Liver (tissue), 9 donors: Measurements from ENCODE around the gene PTP4A1. TPM values are rescaled to one million over a fixed set of nuclear protein-coding genes. Genes with fewer than 3 reads are reported as not detected.

Source experiments
- DNase-seq: peaks from one replicate; pipeline ENCODE4 v3.0.0-alpha.2; 2017; ENCODE audit warnings: low spot score
- H3K27ac ChIP-seq, 2 donors: one replicate each; pipeline ENCODE4 v1.7.0; 2013; ENCODE audit warnings: inconsistent platforms in 2 of 2, low read length in 2 of 2, control low read depth in 1 of 2, low read depth in 1 of 2, mild to moderate bottlenecking in 1 of 2
- H3K27me3 ChIP-seq, 4 donors: one replicate each; pipeline versions ENCODE4 v1.6.1 to v1.7.0; 2013; ENCODE audit warnings: low read length in 3 of 4, inconsistent platforms in 1 of 4, mild to moderate bottlenecking in 1 of 4, moderate library complexity in 1 of 4; ENCODE audit not compliant: control insufficient read depth in 4 of 4, insufficient read depth in 4 of 4
- H3K36me3 ChIP-seq, 4 donors: one replicate each; pipeline versions ENCODE4 v1.6.1 to v1.7.0; 2013; ENCODE audit warnings: low read length in 3 of 4, mild to moderate bottlenecking in 3 of 4, low read depth in 1 of 4, moderate library complexity in 1 of 4; ENCODE audit not compliant: control insufficient read depth in 4 of 4, insufficient read depth in 3 of 4
- H3K4me1 ChIP-seq, 4 donors: one replicate each; pipeline versions ENCODE4 v1.6.1 to v1.7.0; 2013; ENCODE audit warnings: low read length in 3 of 4, mild to moderate bottlenecking in 3 of 4, moderate library complexity in 1 of 4; ENCODE audit not compliant: control insufficient read depth in 4 of 4, insufficient read depth in 4 of 4
- H3K4me3 ChIP-seq, 3 donors: one replicate each; pipeline versions ENCODE4 v1.6.1 to v1.7.0; 2013; ENCODE audit warnings: low read length in 3 of 3, control low read depth in 1 of 3, low read depth in 1 of 3, mild to moderate bottlenecking in 1 of 3
- H3K9ac ChIP-seq, 2 donors: one replicate each; pipeline ENCODE4 v1.7.0; 2013; ENCODE audit warnings: low read length in 2 of 2, mild to moderate bottlenecking in 2 of 2, moderate library complexity in 2 of 2, control low read depth in 1 of 2, low read depth in 1 of 2
- H3K9me3 ChIP-seq, 4 donors: one replicate each; pipeline versions ENCODE4 v1.6.1 to v1.7.0; 2013; ENCODE audit warnings: low read length in 3 of 4; ENCODE audit not compliant: control insufficient read depth in 4 of 4
- EGR1 ChIP-seq, 2 donors: IDR thresholded peaks; 2 replicates each; pipeline ENCODE4 v1.6.1; 2016 to 2018; ENCODE audit warnings: antibody characterized with exemption in 2 of 2, low read depth in 2 of 2
- FOXA1 ChIP-seq: IDR thresholded peaks from 2 replicates; pipeline ENCODE4 v1.6.1; 2016; ENCODE audit warnings: antibody characterized with exemption
- GABPA ChIP-seq, 2 donors: IDR thresholded peaks in 1 of 2; conservative IDR thresholded peaks in 1 of 2; 2 replicates each; pipeline ENCODE4 v1.6.1; 2016; ENCODE audit warnings: antibody characterized with exemption in 2 of 2, mild to moderate bottlenecking in 1 of 2, moderate library complexity in 1 of 2
- HNF4A ChIP-seq, 2 donors: conservative IDR thresholded peaks; 2 replicates each; pipeline ENCODE4 v1.6.1; 2016; ENCODE audit warnings: antibody characterized with exemption in 2 of 2, mild to moderate bottlenecking in 2 of 2
- HNF4G ChIP-seq: IDR thresholded peaks from 2 replicates; pipeline ENCODE4 v1.6.1; 2016; ENCODE audit warnings: antibody characterized with exemption
- NR2F2 ChIP-seq: IDR thresholded peaks from 2 replicates; pipeline ENCODE4 v1.6.1; 2016; ENCODE audit warnings: antibody characterized with exemption
- RAD21 ChIP-seq, 2 donors: IDR thresholded peaks; 2 replicates each; pipeline ENCODE4 v1.6.1; 2016; ENCODE audit warnings: antibody characterized with exemption in 2 of 2, mild to moderate bottlenecking in 2 of 2
- RXRA ChIP-seq, 2 donors: IDR thresholded peaks; 2 replicates each; pipeline ENCODE4 v1.6.1; 2017 to 2018; ENCODE audit warnings: antibody characterized with exemption in 2 of 2, mild to moderate bottlenecking in 1 of 2
- YY1 ChIP-seq: IDR thresholded peaks from 2 replicates; pipeline ENCODE4 v1.6.1; 2016; ENCODE audit warnings: antibody characterized with exemption, mild to moderate bottlenecking
- WGBS: extraction: QIAGEN DNeasy Blood & Tissue Kit; methylation state at CpG from one replicate; pipeline ENCODE4 v1.1.7; 2013; 5-methylcytosine and 5-hydroxymethylcytosine counted together
- polyA plus RNA-seq, 2 donors: library from polyadenylated mRNA; stranded (reverse) in 1 of 2; unstranded in 1 of 2; fragments of 200-250 nt in 1 of 2; fragments of >200 nt in 1 of 2; fragmentation: Nextera tagmentation in 1 of 2; extraction: Ambion mirVana in 1 of 2; gene quantifications; one replicate each; pipeline versions ENCODE4 v1.2.1 to v1.2.3, GENCODE V29; 2013 to 2015
- total RNA-seq, 2 donors: library from RNA; depleted of rRNA; stranded (reverse); fragments of >200 nt; gene quantifications; one replicate each; pipeline ENCODE4 v1.2.3, GENCODE V29; 2014
- TF ChIP-seq, protein P1 (sequence below): IDR thresholded peaks from 2 replicates; pipeline ENCODE4 v1.6.1; 2016; ENCODE audit warnings: antibody characterized with exemption
- TF ChIP-seq, protein P2 (sequence below): IDR thresholded peaks from 2 replicates; pipeline ENCODE4 v1.6.1; 2016; ENCODE audit warnings: antibody characterized with exemption
- TF ChIP-seq, protein P3 (sequence below): IDR thresholded peaks from 2 replicates; pipeline ENCODE4 v1.6.1; 2016; ENCODE audit warnings: antibody characterized with exemption
- TF ChIP-seq, protein P4 (sequence below): fragments of 150-350 bp; IDR thresholded peaks from 2 replicates; pipeline ENCODE4 v1.5.1; 2017; ENCODE audit warnings: improper control_type of control experiment, low read depth, low read length; ENCODE audit not compliant: missing input control
- TF ChIP-seq, protein P5 (sequence below): IDR thresholded peaks from 2 replicates; pipeline ENCODE4 v1.6.1; 2016; ENCODE audit warnings: antibody characterized with exemption, mild to moderate bottlenecking
- donor health status: healthy.
- donor health status: healthy.
- donor health status: healthy.
- donor health status: healthy.
- donor health status: healthy.

PTP4A1 gene
- total and polyA plus RNA-seq, 4 donors, result 34.3 to 237 (median 152) TPM

DNA sequence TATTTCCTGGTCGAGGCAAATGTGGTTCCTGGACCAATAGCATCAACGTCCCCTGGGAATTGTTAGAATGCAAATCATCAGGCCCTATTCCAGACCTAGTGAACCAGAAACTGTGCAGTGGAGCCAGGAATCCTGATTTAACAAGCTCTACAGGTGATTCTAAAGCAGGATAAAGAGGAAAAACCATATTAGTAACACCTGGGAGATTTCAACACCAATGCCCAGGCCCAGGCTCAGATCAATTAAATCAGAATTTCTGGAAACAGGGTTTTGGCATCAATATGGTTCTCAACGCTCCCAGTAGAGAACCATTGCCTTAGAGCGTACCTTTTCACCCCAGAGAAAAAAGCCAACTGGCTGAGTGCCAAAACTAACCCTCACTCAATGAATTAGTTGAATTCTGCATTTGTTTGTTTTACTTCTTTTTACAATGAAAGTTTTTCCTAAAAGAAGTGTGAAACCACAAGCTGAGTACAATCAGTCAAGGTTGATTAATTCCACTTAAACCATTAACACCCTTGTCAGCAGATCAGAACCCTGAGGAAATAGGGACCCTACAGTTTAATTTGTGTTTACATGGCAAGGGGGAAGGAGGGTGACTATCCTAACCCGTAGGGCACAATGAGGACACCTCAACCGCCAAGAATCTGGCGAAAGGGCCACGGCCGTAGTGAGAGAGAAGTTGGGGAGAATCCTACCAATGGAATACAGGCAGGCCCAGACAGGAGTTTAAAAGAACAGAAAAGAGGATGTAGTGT lies 34.9 kb upstream of the PTP4A1 start:
- Histone ChIP-seq H3K9me3 (no peaks in the 10 kb centered on the region), H3K27ac (peak overlapping the region; percentile 44 to 58), H3K27me3 (no peaks in the 10 kb centered on the region), H3K36me3 (peaks cover 0 to 6% (median 0%) of the 10 kb centered on the region in 4 donors), H3K4me3 (no peak overlapping the region), H3K4me1 (peaks cover 7 to 24% (median 12%) of the 10 kb centered on the region in 4 donors), H3K9ac (no peak overlapping the region)
- WGBS, result 46% methylated on average over 9 of the region's 9 CpGs
- TF ChIP-seq, protein P1, sequence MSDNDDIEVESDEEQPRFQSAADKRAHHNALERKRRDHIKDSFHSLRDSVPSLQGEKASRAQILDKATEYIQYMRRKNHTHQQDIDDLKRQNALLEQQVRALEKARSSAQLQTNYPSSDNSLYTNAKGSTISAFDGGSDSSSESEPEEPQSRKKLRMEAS, result peak; percentile 9
- TF ChIP-seq GABPA (IDR thresholded peaks at IDR 0.05 in 1 of 2, conservative IDR thresholded peaks at IDR 0.05 in 1 of 2) (no peak), HNF4A (conservative IDR thresholded peaks at IDR 0.05) (peak in 1 of 2 donors; percentile 32), NR2F2 (no peak), RXRA (IDR thresholded peaks at IDR 0.05) (peak in 1 of 2 donors; percentile 15)
- DNase-seq, result no peak

DNA sequence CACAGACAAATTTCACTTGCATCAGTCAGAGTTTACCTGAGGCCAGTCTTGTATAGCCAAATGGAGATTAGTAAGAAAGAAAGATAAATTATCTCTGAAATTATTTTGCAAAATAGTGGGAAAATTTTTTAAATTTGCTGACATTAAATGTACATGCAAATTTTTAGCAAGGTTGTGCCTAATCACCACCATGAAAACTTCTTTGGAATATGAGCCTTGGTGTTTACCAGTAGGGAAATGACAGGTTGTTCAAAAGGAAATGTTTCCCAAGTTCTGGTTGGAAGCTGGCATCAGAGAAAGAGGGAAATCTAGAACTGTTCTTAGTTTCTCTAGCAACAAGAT lies 34.4 kb upstream of the PTP4A1 start:
- TF ChIP-seq, protein P1, result no peak
- no peak for TF ChIP-seq RAD21 (IDR thresholded peaks at IDR 0.05)
- TF ChIP-seq EGR1 (IDR thresholded peaks at IDR 0.05; ENCODE audit: low read depth in 2 of 2), result no peak
- TF ChIP-seq, protein P2, sequence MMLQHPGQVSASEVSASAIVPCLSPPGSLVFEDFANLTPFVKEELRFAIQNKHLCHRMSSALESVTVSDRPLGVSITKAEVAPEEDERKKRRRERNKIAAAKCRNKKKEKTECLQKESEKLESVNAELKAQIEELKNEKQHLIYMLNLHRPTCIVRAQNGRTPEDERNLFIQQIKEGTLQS, result no peak
- TF ChIP-seq, protein P3, sequence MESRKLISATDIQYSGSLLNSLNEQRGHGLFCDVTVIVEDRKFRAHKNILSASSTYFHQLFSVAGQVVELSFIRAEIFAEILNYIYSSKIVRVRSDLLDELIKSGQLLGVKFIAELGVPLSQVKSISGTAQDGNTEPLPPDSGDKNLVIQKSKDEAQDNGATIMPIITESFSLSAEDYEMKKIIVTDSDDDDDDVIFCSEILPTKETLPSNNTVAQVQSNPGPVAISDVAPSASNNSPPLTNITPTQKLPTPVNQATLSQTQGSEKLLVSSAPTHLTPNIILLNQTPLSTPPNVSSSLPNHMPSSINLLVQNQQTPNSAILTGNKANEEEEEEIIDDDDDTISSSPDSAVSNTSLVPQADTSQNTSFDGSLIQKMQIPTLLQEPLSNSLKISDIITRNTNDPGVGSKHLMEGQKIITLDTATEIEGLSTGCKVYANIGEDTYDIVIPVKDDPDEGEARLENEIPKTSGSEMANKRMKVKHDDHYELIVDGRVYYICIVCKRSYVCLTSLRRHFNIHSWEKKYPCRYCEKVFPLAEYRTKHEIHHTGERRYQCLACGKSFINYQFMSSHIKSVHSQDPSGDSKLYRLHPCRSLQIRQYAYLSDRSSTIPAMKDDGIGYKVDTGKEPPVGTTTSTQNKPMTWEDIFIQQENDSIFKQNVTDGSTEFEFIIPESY, result no peak
- TF ChIP-seq FOXA1, result no peak
- no peak for TF ChIP-seq GABPA (IDR thresholded peaks at IDR 0.05 in 1 of 2, conservative IDR thresholded peaks at IDR 0.05 in 1 of 2)
- no peak for TF ChIP-seq RXRA (IDR thresholded peaks at IDR 0.05)
- TF ChIP-seq NR2F2, result no peak
- TF ChIP-seq HNF4G, result no peak
- TF ChIP-seq, protein P4, sequence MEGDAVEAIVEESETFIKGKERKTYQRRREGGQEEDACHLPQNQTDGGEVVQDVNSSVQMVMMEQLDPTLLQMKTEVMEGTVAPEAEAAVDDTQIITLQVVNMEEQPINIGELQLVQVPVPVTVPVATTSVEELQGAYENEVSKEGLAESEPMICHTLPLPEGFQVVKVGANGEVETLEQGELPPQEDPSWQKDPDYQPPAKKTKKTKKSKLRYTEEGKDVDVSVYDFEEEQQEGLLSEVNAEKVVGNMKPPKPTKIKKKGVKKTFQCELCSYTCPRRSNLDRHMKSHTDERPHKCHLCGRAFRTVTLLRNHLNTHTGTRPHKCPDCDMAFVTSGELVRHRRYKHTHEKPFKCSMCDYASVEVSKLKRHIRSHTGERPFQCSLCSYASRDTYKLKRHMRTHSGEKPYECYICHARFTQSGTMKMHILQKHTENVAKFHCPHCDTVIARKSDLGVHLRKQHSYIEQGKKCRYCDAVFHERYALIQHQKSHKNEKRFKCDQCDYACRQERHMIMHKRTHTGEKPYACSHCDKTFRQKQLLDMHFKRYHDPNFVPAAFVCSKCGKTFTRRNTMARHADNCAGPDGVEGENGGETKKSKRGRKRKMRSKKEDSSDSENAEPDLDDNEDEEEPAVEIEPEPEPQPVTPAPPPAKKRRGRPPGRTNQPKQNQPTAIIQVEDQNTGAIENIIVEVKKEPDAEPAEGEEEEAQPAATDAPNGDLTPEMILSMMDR, result no peak
- no peak for TF ChIP-seq YY1
- TF ChIP-seq, protein P5, sequence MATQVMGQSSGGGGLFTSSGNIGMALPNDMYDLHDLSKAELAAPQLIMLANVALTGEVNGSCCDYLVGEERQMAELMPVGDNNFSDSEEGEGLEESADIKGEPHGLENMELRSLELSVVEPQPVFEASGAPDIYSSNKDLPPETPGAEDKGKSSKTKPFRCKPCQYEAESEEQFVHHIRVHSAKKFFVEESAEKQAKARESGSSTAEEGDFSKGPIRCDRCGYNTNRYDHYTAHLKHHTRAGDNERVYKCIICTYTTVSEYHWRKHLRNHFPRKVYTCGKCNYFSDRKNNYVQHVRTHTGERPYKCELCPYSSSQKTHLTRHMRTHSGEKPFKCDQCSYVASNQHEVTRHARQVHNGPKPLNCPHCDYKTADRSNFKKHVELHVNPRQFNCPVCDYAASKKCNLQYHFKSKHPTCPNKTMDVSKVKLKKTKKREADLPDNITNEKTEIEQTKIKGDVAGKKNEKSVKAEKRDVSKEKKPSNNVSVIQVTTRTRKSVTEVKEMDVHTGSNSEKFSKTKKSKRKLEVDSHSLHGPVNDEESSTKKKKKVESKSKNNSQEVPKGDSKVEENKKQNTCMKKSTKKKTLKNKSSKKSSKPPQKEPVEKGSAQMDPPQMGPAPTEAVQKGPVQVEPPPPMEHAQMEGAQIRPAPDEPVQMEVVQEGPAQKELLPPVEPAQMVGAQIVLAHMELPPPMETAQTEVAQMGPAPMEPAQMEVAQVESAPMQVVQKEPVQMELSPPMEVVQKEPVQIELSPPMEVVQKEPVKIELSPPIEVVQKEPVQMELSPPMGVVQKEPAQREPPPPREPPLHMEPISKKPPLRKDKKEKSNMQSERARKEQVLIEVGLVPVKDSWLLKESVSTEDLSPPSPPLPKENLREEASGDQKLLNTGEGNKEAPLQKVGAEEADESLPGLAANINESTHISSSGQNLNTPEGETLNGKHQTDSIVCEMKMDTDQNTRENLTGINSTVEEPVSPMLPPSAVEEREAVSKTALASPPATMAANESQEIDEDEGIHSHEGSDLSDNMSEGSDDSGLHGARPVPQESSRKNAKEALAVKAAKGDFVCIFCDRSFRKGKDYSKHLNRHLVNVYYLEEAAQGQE, result no peak
- peak overlapping the region; percentile 44 to 58 for H3K27ac ChIP-seq
- H3K4me1 ChIP-seq, result peaks cover 7 to 24% (median 11%) of the 10 kb centered on the region in 4 donors
- H3K27me3 ChIP-seq, result no peaks in the 10 kb centered on the region
- H3K36me3 ChIP-seq, result peaks cover 0 to 4% (median 0%) of the 10 kb centered on the region in 4 donors
- H3K9ac ChIP-seq, result no peak overlapping the region
- no peak for DNase-seq
- no peak overlapping the region for H3K4me3 ChIP-seq
- H3K9me3 ChIP-seq, result no peaks in the 10 kb centered on the region
